Suprapubic skin (tissue), 4 donors: ENCODE measurements around the gene ZDHHC11B.
"Not testable (repeated sequence)": the region's sequence is repeated elsewhere in the genome, so short reads cannot be mapped to it uniquely, and the experiment has no call there.

Experiments used
- CTCF ChIP-seq, 2 donors: fragments of 200-600 bp in 1 of 2; fragments of 450-650 bp in 1 of 2; sonication (generic) in 1 of 2; IDR thresholded peaks; one replicate each; pipeline ENCODE4 v1.5.1; 2016 to 2019; ENCODE audit warnings: antibody characterized with exemption in 2 of 2, mild to moderate bottlenecking in 1 of 2, moderate library complexity in 1 of 2
- EP300 ChIP-seq: sonication (generic); formaldehyde crosslinking; IDR thresholded peaks from one replicate; pipeline ENCODE4 v1.6.1; 2017; ENCODE audit warnings: antibody characterized with exemption
- POLR2A ChIP-seq, 2 donors: fragments of 450-650 bp; IDR thresholded peaks; one replicate each; pipeline ENCODE4 v1.6.1; 2017; ENCODE audit warnings: antibody characterized with exemption in 2 of 2, mild to moderate bottlenecking in 2 of 2, moderate library complexity in 2 of 2
- POLR2AphosphoS5 ChIP-seq, 3 donors: sonication (generic); formaldehyde crosslinking; IDR thresholded peaks; one replicate each; pipeline ENCODE4 v1.6.1; 2017; ENCODE audit warnings: antibody characterized with exemption in 3 of 3

GRCh38 chr5:778421-778820, 6.1 kb downstream of the ZDHHC11B start:
- TF ChIP-seq CTCF (IDR thresholded peaks at IDR 0.05); POLR2A (IDR thresholded peaks at IDR 0.05); POLR2AphosphoS5 (IDR thresholded peaks at IDR 0.05); EP300: not testable (repeated sequence)
